Parathyroid adenoma (tissue), 2 donors: ENCODE measurements around the gene KSR1.
"Not testable (repeated sequence)": the region's sequence is repeated elsewhere in the genome, so short reads cannot be mapped to it uniquely, and the experiment has no call there.

Experiments used
- H2AFZ ChIP-seq: fragments of 300-600 bp; sonication (generic); one replicate; pipeline ENCODE4 v1.7.0; 2017; ENCODE audit warnings: antibody characterized with exemption, mild to moderate bottlenecking
- H3K27ac ChIP-seq: fragments of 300-600 bp; sonication (generic); one replicate; pipeline ENCODE4 v1.7.0; 2017
- H3K27me3 ChIP-seq: fragments of 300-600 bp; sonication (generic); one replicate; pipeline ENCODE4 v1.7.0; 2017; ENCODE audit warnings: low read length; ENCODE audit not compliant: control insufficient read depth, insufficient read depth
- H3K36me3 ChIP-seq: fragments of 300-600 bp; sonication (generic); one replicate; pipeline ENCODE4 v1.7.0; 2017; ENCODE audit warnings: low read length; ENCODE audit not compliant: control insufficient read depth, insufficient read depth
- H3K4me1 ChIP-seq: fragments of 300-600 bp; sonication (generic); one replicate; pipeline ENCODE4 v1.7.0; 2017; ENCODE audit warnings: control low read depth
- H3K4me2 ChIP-seq: fragments of 300-600 bp; sonication (generic); one replicate; pipeline ENCODE4 v1.7.0; 2017; ENCODE audit warnings: low read length
- H3K4me3 ChIP-seq: fragments of 300-600 bp; sonication (generic); one replicate; pipeline ENCODE4 v1.7.0; 2017; ENCODE audit warnings: low read depth, low read length
- H3K79me2 ChIP-seq: fragments of 300-600 bp; sonication (generic); one replicate; pipeline ENCODE4 v1.7.0; 2017; ENCODE audit warnings: control low read depth
- H3K9ac ChIP-seq: fragments of 300-600 bp; sonication (generic); one replicate; pipeline ENCODE4 v1.7.0; 2017; ENCODE audit warnings: mild to moderate bottlenecking
- H3K9me3 ChIP-seq: fragments of 300-600 bp; sonication (generic); one replicate; pipeline ENCODE4 v1.7.0; 2017; ENCODE audit warnings: low read length; ENCODE audit not compliant: control insufficient read depth
- TF ChIP-seq, protein P1 (sequence below): fragments of 300-600 bp; sonication (generic); IDR thresholded peaks from one replicate; pipeline ENCODE4 v1.7.0; 2017; ENCODE audit warnings: antibody characterized with exemption, mild to moderate bottlenecking
- donor health status: primary hyperparathyroidism.

Gene KSR1

DNA sequence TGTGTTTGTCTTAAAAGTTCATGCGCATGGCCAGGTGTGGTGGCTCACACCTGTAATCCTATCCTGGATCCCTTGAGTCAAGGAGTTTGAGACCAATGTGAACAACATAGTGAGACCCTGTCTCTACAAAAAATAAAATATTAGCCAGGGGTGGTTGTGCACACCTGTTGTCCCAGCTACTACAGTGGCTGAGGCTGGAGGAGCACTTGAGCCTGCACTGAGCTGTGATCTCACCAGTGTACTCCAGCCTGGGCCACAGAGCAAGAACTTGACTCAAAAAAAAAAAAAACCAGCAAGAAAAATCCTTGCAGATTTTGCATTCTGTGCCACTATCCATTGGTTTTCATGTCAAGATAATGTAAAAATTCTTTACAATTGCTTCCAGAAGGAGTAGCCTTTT lies 8.2 kb downstream of the KSR1 start:
- Histone ChIP-seq H3K9ac (no peak overlapping the region), H3K9me3 (no peaks in the 10 kb centered on the region), H3K4me3 (no peak overlapping the region), H3K4me2 (no peak overlapping the region), H3K79me2 (peaks cover 52% of the 10 kb centered on the region), H3K27ac (no peak overlapping the region), H3K36me3 (no peaks in the 10 kb centered on the region), H3K4me1 (peaks cover 5% of the 10 kb centered on the region), H2AFZ (no peak overlapping the region), H3K27me3 (no peaks in the 10 kb centered on the region)
- TF ChIP-seq, protein P1, sequence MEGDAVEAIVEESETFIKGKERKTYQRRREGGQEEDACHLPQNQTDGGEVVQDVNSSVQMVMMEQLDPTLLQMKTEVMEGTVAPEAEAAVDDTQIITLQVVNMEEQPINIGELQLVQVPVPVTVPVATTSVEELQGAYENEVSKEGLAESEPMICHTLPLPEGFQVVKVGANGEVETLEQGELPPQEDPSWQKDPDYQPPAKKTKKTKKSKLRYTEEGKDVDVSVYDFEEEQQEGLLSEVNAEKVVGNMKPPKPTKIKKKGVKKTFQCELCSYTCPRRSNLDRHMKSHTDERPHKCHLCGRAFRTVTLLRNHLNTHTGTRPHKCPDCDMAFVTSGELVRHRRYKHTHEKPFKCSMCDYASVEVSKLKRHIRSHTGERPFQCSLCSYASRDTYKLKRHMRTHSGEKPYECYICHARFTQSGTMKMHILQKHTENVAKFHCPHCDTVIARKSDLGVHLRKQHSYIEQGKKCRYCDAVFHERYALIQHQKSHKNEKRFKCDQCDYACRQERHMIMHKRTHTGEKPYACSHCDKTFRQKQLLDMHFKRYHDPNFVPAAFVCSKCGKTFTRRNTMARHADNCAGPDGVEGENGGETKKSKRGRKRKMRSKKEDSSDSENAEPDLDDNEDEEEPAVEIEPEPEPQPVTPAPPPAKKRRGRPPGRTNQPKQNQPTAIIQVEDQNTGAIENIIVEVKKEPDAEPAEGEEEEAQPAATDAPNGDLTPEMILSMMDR, result no peak

DNA sequence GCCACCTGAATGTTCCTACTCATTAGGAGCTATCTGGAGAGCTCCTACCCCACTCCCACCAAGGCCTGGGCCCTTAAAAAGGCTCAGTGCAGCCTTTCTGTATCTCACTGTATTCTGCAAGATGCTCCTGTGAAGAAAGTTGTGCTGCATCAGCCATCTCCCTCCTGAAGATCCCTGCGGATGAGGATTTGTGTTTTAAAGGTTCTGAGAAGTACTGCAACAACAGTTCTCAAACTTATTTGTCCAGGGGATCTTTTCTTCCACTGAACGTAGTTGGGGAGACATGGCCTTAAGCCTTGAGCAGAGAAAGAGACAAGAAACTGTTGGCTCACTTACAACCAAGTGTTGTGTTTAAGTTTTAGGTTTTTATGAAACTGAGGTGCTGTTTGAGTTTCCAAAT lies 9.6 kb downstream of the KSR1 start:
- not testable (repeated sequence) for H2AFZ ChIP-seq, H3K36me3 ChIP-seq, H3K27me3 ChIP-seq, H3K4me2 ChIP-seq, H3K27ac ChIP-seq, H3K4me3 ChIP-seq, H3K4me1 ChIP-seq, H3K9me3 ChIP-seq, H3K9ac ChIP-seq
- H3K79me2 ChIP-seq, result peaks cover 52% of the 10 kb centered on the region

DNA sequence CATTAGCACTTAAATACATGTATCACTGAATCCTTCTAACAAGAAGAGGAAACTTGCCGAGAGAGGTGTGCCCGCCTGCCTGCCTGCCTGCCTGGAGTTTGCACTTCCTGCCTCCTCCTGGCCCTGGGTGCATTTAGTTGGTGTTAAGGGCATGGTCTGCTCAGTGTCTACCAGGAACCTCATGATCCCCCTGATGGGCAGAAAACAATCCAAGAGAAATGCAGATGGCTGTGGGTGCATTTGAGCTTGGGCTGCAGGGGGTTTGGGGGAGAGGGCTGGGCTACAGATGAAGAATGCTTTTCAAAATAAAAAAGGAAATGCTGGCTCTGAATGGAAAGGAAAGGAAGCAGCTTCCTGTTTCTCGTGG lies 10.1 kb downstream of the KSR1 start:
- Histone ChIP-seq H3K9ac (no peak overlapping the region), H3K9me3 (no peaks in the 10 kb centered on the region), H3K4me1 (peaks cover 4% of the 10 kb centered on the region), H3K79me2 (peaks cover 52% of the 10 kb centered on the region), H2AFZ (no peak overlapping the region), H3K4me3 (no peak overlapping the region), H3K4me2 (no peak overlapping the region), H3K36me3 (no peaks in the 10 kb centered on the region), H3K27me3 (no peaks in the 10 kb centered on the region), H3K27ac (no peak overlapping the region)
- TF ChIP-seq, protein P1, result no peak

DNA sequence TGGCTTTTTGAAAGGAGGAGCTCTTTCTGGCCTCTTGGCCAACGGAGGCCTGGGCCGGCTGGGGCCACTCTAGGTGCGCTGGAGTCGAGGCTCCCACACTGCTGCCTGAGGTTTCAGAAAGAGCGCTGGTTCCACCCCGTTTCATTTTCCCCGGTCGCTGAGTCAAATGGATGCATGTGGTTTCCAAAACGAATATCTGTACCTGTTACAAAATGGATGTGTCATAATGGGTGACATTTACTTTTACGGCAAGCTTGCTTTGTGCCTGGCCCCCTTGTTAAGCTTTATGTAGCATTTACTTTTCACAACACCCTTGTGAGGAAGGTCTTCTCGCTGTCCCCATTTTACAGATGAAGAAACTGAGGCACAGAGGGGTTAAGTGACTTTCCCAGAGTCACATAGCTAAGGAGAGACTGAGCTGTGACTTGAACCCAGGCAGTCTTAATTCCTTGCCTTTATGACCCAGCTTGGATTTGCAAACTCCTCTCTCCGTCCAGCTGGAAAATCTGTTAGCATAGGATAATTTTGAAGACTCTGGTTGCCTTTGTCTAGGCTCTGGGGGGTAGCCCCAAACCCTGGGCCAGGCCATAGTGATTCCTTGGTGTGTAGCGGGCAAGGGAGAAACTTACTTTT lies 10.6 kb downstream of the KSR1 start:
- Histone ChIP-seq H3K4me2 (no peak overlapping the region), H3K9me3 (no peaks in the 10 kb centered on the region), H3K4me1 (no peaks in the 10 kb centered on the region), H3K27ac (no peak overlapping the region), H3K27me3 (no peaks in the 10 kb centered on the region), H3K79me2 (peaks cover 52% of the 10 kb centered on the region), H3K4me3 (no peak overlapping the region), H2AFZ (no peak overlapping the region), H3K9ac (no peak overlapping the region), H3K36me3 (no peaks in the 10 kb centered on the region)
- TF ChIP-seq, protein P1, result no peak

DNA sequence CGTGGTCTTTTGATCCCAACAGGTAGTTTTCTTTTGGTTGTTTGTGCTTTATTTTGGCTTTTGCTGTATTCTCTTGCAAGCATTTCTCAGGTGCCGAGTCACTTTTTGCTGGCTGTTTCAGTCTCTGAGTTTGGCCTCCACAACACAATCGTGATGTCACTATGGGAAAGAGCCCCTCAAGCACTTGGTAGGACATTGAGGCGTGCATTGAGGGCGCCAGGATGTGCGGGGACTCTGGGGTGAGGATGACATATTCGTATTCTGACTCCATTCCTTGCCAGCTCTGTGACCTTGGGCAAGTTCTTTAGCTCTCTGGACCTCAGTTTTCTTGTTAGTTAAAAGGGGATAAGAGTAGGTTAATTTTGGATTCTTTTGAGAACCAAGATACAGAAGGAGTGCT lies 13.0 kb downstream of the KSR1 start:
- H3K9ac ChIP-seq, result no peak overlapping the region
- TF ChIP-seq, protein P1, result no peak
- H3K27me3 ChIP-seq, result no peaks in the 10 kb centered on the region

More for the DNA sequence above, 13.0 kb downstream of the KSR1 start:
- H3K36me3 ChIP-seq, result no peaks in the 10 kb centered on the region
- no peak overlapping the region for H2AFZ ChIP-seq
- H3K9me3 ChIP-seq, result no peaks in the 10 kb centered on the region
- no peak overlapping the region for H3K4me3 ChIP-seq
- no peaks in the 10 kb centered on the region for H3K4me1 ChIP-seq
- H3K4me2 ChIP-seq, result no peak overlapping the region
- peaks cover 46% of the 10 kb centered on the region for H3K79me2 ChIP-seq
- no peak overlapping the region for H3K27ac ChIP-seq
